Stimulated activated naive CD4-positive, alpha-beta T cell (primary cell): ENCODE data around the gene TBC1D5.

Source experiments
- DNase-seq, 6 experiments: peaks; one replicate each; lab custom pipeline; 2025; lab: John Stamatoyannopoulos, UW

Gene TBC1D5

DNA sequence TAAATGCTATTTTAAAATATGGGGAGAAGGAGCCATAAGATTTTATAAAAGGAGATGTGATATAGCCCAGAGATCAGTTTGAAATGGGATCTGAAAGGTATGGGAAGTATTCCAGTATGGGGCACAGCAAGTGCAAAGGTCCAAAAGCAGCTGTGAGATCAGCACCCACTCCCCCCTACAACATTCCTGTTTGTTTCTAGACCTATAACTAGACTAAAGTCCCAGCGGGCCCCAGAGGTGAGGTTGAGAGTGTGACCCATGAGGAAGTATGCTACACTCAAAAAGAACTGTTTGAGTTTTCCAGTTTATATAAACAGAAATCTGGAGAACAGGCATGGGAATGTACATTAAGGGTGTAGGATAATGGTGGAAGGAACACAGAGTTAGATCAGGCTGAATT, 152.5 kb downstream of the TBC1D5 start:
- DNase-seq: no peak

DNA sequence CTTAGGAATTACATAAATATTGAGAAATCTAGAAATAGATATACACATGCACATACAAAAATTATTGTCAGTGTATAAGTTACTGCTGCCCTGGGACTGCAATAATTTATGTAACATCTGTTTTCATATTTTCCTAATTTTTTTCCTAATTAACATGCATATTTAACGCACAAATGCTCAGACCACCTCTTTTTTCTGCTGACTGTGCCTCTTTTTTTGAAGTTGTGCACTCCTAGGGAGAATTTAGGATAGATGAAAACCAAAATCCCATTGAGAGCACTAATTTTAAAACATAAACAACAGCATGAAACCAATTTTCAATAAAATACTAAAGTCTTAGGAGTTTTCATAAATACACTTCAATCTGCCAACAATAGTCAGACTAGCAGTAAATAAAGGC, 154.0 kb downstream of the TBC1D5 start:
- DNase-seq: no peak

DNA sequence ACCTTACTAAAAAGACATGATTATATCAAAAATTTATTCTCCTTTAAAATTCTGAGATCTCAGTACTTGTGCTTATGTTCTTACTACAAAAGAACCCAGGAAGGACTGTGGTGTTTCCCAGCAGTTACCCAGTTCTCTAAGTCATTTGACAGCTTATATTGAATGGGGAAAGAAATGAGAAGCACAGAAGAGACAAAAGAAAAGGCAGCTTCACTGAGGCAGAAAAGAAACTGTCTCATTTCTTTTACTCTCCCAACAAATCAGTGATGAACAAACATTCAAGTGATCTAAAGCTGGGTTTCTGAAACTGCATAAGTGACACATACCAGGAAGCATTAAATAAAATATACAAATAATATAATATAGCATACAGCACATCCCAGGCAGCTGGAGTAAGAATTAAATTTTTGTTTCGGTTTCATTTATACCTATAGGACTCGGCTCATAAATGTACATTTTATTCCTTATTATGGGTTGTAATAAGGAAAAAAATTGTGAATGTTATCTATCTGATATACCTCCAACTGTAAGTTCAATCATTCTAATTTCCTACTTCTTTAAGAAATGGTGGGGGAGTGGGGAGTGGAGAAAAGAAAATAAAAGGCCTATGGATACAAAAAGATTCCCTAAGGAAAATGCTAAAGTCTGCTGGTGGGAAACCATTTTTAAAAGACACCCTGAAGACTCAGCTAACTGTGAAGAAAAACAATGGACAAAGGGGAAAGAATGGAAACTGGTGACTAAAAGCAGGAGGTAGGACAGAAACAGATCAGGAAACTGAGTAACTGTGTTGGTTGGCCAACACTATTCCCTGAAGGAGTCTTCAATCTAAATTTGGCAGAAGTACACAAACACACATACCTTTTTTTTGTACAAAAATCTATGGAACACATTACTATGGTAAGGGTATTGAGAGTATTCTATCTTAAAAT, 156.8 kb downstream of the TBC1D5 start:
- no peak for DNase-seq

DNA sequence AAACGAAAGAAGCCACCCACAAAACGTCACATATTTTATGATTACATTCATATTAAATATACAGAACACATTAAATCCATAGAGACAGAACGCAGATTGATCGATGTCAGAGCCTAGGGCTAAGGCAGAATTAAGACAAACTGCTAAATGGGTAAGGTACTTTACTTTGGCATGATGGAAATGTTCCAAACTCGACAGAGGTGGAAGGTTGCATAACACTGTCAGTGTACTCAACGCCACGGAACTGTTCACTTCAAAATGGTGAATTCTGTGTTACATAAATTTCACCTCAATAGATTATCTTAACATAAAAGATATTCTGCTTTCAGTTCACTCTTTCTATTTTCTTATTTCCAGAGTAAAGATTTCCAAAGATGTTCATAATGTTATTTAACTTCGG, 158.4 kb downstream of the TBC1D5 start:
- no peak for DNase-seq

DNA sequence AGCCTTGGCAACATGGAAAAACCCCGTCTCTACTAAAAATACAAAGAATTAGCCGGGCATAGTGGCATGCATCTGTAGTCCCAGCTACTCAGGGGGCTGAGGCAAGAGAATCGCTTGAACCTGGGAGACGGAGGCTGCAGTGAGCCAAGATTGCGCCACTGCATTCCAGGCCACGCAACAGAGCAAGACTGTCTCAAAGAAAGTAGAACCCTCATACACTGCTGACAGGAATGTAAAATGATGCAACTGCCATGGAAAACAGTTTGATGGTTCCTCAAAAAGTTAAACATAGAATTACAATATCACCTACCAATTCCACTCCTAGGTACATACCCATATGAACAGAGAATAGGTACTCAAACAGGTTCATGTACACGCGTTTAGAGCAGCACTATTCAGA, 158.9 kb downstream of the TBC1D5 start:
- DNase-seq: no peak

DNA sequence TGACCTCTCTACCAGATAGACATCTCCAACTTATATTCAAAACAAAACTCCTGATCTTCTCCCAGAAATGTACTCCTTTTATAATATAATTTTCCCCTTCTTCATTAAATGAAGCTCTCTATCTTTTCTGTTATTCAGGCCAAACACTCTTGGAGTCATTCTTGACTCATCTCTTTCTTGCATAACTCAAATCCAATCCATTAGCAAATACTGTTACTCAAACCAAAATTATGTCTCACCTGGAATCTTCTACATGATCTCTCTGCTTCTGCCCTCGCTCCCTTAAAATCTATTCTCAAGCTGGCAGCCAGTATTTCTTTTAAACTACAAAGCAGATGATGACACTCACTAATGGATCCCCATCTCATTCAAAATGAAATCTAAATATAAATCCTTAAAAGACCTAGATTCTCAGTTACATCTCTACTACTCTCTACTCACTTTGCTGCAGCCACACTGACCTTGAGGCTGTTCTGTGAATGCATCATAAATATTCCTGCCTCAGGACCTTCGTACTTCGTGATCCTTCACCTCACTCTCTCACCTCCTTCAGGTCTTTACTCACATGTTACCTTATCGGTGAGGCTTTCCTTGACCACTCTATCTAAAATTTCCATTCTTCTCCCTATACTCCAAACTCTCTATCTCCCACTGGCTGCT, 160.9 kb downstream of the TBC1D5 start:
- DNase-seq: no peak

DNA sequence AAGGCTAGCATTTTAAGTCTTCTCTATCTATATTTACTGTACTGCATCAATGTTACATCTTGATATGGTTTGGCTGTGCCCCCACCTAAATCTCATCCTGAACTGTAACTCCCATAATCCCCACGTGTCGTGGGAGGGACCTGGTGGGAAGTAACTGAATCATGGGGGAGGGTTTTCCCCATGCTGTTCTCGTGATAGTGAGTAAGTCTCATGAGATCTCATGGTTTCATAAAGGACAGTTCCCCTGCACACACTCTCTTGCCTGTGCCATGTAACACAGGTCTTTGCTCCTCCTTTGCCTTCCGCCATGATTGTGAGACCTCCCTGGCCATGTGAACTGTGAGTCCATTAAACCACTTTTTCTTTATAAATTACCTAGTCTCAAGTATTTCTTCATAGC, 161.5 kb downstream of the TBC1D5 start:
- no peak for DNase-seq

DNA sequence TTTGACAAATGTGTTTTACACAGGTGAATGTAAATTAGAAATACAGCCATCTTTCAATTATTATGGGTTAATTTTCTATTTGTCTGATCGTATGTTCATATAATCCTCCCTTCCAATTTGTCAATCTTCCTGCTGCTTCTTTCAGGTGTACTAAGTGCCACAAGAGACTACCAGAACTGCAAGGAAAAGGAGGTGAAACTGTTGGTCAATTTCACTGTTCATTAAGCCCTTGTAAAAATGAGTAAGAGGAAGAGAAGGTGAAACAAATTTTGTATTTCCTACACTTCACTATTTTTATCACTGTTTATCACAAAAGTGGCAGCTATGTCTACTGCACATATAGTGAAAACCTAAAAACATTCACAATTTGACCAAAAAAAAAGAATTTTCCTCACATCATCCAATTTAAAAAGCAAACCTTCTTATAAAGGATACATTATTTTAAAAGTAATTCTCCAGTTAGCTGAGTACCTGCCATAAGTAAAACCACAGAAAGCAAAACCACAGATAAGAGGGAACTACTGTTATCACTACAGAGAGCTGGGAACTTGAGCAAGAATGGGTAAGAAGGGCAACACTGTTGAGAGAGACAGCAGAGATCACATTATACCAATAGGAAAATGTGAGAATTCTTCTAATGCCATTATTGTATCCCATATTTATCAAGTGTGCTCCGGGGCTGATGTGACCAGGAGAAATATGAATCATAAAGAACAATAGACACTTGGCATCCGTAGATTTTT, 163.0 kb downstream of the TBC1D5 start:
- no peak for DNase-seq

DNA sequence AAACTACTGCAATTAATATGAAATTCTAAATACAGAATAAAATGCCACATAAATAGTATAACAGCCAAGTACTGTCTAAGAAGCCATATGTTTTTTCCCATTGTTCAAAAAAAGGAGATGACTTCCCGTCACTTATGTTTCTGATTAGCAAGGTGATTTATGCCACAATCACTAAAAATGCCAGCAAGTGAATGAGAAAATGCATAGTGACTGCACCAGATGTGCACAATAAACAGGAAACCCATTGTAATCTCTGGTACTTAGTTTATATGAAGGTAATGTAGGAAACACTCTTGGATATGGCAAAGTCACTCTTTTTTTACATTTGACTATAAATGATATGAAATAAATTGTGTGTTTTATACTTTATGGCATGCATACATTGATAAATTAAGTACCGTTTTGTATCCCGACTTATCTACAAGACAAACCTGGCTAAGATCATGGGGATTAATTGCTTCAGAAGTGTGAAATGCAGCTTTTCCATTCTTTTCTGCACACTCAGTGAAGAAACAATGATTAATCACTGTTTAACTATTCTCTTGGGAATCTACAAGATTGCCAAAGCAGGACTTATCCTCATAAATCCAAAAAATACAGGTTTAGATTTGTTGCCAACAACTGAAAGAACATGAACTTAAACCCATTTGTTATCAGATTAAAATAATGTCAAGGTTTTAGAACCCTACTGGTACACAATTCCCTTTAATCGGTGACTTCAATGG, 164.5 kb downstream of the TBC1D5 start:
- DNase-seq: no peak

DNA sequence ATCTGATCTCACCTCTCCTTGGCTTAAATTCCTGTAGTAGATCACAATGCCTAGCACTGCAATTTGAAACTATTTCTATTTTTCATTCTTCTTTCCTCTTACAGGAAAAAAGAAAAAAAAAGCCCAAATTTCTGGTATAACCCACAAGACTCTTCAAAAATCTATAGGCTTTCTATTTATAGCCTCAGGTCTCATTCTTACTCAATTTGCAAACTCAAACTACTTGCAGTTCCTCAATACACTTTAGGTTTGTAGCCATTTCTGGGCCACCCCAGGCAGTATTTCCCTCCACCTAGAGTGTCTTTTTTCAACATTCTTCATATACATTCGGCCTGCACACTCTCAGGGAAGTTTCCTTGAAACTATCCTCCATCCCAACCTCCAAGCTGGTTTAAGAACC, 169.0 kb downstream of the TBC1D5 start:
- no peak for DNase-seq

DNA sequence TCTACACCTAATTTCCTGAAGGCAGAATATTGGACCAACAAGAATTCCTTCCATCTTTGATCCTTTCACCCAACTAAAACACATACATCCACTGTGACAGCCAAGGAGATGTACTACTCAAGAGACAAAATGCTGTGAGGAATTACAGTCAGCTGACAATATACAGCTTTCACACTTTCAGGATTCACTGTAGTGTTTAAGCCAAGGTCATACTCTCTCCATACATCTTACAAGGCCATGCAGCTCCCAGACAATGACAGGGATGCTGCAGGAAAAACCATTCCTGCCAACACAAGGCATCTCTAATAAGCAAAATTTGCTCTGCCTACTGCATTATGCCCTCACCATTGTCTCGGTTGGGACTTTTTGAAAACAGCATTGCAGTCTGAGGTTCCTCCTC, 170.7 kb downstream of the TBC1D5 start:
- DNase-seq: no peak

DNA sequence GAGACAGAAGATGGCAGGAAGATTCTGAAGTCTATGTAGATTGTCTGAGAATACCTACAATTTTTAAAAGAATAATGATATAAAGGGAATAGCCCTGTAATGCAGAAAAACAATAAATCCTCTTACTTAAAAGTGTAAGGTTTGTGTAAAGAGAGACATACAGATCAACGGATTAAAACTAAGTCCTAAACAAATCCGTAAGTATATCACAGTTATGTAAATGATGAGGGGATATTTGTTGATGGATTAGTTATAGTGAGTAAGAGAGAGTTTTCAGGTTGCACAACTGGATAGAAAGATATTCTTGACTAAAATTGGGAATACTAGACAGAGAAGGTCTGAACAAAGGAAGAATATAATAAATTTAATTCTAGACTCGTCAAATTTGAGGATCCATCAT, 179.6 kb downstream of the TBC1D5 start:
- DNase-seq: no peak

DNA sequence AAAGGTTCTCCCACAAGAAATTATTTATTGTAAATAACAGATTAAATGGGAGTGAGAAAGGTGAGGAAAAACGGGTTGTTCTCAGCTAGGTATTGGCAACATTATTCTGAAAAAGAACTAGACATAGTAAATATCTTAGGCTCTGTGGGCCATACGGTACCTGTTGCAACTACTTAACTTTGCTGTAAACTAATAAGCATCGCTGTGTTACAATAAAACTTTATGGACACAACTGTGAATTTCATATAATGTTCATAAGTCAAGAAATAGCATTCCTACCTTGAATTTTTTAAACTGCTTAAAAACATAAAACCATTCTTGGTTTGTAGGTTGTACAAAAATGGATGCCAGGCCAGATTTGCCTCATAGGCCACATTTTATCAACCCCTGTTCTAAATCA, 183.9 kb downstream of the TBC1D5 start:
- DNase-seq: no peak

DNA sequence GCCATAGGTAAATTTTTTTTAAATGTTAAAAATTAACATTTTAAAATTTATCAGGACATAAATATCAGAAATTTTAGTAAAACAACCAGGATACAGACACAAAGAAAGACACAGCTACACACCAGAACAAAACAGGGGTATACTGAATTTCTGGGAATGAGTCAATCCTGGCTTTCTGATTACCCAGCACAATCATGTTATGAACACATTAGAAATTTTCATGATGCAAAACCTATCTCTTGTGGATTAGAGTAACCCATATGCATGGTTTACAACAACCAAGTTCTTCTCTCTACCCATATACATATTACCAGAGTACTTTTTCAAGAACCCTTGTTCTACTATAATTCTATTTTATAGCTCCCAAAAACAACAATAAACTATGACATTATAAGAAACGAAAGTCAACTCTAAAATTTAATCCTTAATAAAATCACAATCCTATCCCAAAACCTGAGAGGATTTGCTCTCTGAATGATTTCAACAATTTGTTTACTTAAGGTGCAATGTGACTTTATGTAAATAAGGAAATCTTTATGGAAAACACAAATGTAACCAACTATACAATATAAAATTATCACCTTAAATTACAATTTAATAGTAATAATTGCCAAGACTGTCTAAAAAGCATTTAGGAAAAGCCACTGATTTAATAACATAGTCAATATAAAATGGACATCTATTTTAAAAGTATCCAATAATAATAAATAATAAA, 184.5 kb downstream of the TBC1D5 start:
- DNase-seq: no peak

DNA sequence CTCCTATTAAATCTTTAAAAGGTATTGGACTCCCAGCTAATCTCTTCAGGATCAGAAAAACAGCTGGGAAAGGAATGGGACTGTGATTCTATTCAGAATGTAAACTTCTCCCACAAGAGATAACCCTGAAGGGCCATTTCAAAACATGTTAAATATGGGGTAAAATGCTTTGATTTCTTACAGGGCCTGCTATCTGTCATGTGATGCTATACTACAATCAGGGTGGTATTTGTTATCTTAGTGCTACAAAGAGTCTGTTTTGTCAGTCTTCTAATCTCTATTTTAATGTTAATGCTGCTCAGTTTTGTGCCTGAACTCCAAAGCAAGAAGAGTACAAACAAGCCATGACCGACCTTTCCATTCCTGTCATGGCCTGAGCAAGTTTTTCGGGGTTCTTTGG, 186.9 kb downstream of the TBC1D5 start:
- no peak for DNase-seq

DNA sequence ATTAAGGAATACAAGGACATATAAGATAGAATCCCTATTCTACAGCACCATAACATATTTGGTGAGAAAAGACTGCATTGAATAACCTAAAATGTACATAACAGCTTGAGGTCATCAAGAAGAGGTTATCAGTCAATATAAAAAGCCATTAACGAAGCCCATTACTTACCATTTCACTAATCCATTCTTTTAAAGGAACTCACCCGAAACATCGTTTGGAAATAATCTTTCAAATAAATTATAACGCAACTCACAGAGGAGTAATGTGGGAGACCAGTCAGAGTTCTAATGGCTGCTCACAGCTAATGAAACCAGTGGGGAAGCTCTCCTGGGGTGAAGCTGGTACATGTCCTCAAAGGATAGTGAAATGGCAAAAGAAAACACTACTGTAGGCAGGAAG, 188.4 kb downstream of the TBC1D5 start:
- no peak for DNase-seq

DNA sequence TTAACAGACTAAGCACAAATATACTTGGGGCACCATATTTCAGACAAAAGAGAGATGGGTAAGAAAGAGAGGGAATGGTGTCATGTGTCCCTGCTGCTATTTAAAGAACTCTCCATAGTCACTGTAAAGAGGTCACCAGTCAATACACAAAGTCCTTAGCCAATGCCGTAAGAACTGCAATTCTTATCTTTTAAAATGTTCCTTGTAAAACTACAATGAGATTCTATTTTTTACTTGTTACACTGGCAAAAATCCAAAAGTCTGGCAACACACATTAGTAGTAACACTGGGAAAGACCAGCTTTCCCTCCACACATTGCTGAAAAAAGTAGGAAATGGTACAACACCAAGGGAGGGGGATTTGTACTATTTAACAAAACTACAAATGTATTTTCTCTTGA, 189.4 kb downstream of the TBC1D5 start:
- DNase-seq: no peak

DNA sequence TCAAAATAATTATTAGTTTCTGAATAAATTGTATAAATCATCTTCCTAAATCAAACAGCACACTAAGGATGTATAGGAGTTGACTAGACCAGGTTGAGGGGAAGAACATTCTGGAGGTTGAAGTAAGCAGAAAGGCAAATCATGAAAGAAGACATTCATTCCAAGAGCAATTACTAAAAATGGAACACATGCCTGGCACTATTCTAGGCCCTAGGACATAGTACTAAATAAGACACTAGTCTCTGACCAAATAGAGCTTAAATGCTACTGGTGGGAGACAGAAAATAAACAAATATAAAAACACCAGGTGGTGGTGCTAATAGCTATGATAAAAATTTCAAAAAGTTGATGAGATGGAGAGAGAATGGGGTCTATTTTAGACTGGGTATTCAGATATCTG, 190.1 kb downstream of the TBC1D5 start:
- no peak for DNase-seq

DNA sequence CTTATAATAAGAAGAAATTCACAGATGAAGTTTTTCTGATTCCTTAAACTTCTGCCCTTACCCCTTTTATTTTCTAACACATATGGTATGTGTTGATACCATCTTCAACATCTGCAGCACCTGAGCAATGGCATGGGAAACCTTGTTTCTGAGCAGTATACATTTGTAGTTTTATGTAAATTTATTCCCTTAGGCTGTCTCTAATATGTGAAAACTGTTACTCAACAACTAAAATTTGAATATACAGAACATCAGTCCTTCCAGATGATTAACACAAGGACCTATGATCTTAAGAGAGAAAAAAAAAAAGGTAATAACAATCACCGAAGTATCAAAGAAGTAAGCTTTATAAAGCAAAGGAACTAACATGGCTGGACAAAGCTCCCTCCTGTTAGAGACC, 190.5 kb downstream of the TBC1D5 start:
- no peak for DNase-seq

DNA sequence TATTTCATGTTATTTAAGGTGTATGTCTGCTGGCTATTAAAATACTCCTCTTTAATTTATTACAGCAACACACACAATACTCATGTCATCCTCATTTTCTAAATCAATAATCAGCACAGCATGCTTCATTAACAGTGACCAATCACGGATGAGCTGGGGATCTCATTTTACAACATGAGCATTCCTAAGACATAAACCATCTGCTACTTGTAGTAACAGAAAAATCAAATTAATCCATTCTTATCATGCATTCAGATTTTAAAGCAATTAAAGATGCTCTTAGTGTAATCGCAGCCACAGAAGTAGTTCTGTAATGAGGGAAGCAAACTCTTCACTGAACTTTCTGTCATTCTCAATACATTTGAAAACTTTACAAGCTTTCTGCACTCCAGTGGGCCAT, 191.1 kb downstream of the TBC1D5 start:
- DNase-seq: no peak

DNA sequence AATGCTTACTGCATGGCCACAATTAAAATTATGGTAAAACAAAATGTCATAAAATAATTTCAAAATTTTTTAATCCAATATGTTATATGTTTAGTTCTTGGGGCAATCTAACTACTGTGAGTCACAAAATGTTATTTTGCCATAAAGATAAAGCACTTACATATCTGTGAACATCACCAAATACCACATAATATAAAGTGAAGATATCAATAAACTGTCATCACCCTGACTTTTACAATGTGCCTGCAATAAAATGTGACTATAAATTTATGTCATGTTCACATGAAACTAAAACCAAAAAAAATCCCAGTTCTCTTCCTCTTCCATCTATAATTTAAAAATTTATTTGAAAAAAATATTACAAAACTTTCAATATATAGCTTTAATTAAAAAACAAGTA, 191.8 kb downstream of the TBC1D5 start:
- DNase-seq: no peak
